K562 (cell line): ENCODE measurements around the gene SLC9A2. TPM values are rescaled to one million over a fixed set of nuclear protein-coding genes. Genes with fewer than 3 reads are reported as not detected.

Source experiments
- ARID4B ChIP-seq: sonication (generic); formaldehyde crosslinking; IDR thresholded peaks from 2 replicates; pipeline ENCODE4 v1.8.0; 2022; ENCODE audit warnings: mild to moderate bottlenecking, missing genetic modification reagents
- CREB1 ChIP-seq, 2 experiments: sonication (generic) in 1 of 2; formaldehyde crosslinking in 1 of 2; IDR thresholded peaks; 2 replicates each; pipeline versions ENCODE4 v1.6.1 to v1.8.0; 2012 to 2022; ENCODE audit warnings: inconsistent platforms in 1 of 2, mild to moderate bottlenecking in 1 of 2, missing genetic modification reagents in 1 of 2, moderate library complexity in 1 of 2
- DMBX1 ChIP-seq: fragments of 250-450 bp; sonication (Bioruptor Pico); IDR thresholded peaks from 2 replicates; pipeline ENCODE4 v1.8.0; 2022; ENCODE audit warnings: inconsistent platforms, mild to moderate bottlenecking, moderate library complexity, borderline replicate concordance
- ERF ChIP-seq: fragments of 450-650 bp; formaldehyde crosslinking; IDR thresholded peaks from 2 replicates; pipeline ENCODE4 v1.4.0; 2020; ENCODE audit warnings: mild to moderate bottlenecking, mixed read lengths
- ESRRB ChIP-seq: fragments of 250-450 bp; sonication (Bioruptor Pico); IDR thresholded peaks from 2 replicates; pipeline ENCODE4 v1.5.0; 2020; ENCODE audit warnings: mild to moderate bottlenecking, moderate library complexity, borderline replicate concordance
- GTF3C2 ChIP-seq: IDR thresholded peaks from 3 replicates; pipeline ENCODE4 v1.6.1; 2011; ENCODE audit warnings: borderline replicate concordance, mild to moderate bottlenecking, moderate library complexity; ENCODE audit not compliant: insufficient read length; ENCODE audit errors: extremely low read depth
- IRF2 ChIP-seq: sonication (generic); formaldehyde crosslinking; IDR thresholded peaks from 2 replicates; pipeline ENCODE4 v1.8.1; 2022; ENCODE audit warnings: mild to moderate bottlenecking, missing genetic modification reagents
- NR0B1 ChIP-seq: fragments of 450-650 bp; IDR thresholded peaks from one replicate; pipeline ENCODE4 v1.6.1; 2018; ENCODE audit warnings: mild to moderate bottlenecking, moderate library complexity; ENCODE audit not compliant: partially characterized antibody
- NR2C2 ChIP-seq, 2 experiments: fragments of 200-800 bp in 1 of 2; sonication (Bioruptor generic) in 1 of 2; sonication (generic) in 1 of 2; formaldehyde crosslinking in 1 of 2; IDR thresholded peaks; 2 replicates each; pipeline versions ENCODE4 v1.6.1 to v1.8.0; 2016 to 2022; ENCODE audit warnings: mild to moderate bottlenecking in 1 of 2, missing compliant biosample characterization in 1 of 2, missing genetic modification characterization in 1 of 2, missing genetic modification reagents in 1 of 2
- NR3C1 ChIP-seq: sonication (generic); formaldehyde crosslinking; IDR thresholded peaks from 2 replicates; pipeline ENCODE4 v1.8.1; 2022; ENCODE audit warnings: missing genetic modification reagents
- PML ChIP-seq: IDR thresholded peaks from 2 replicates; pipeline ENCODE4 v1.6.1; 2012; ENCODE audit warnings: low read length, inconsistent platforms
- ZNF133 ChIP-seq: fragments of 250-450 bp; sonication (Bioruptor Pico); IDR thresholded peaks from 2 replicates; pipeline ENCODE4 v1.4.0; 2020; ENCODE audit warnings: mild to moderate bottlenecking
- ZNF224 ChIP-seq: sonication (generic); formaldehyde crosslinking; IDR thresholded peaks from 2 replicates; pipeline ENCODE4 v1.8.0; 2022; ENCODE audit warnings: mild to moderate bottlenecking, missing genetic modification reagents
- ZNF449 ChIP-seq: fragments of 250-450 bp; sonication (Bioruptor Pico); IDR thresholded peaks from 2 replicates; pipeline ENCODE4 v1.8.0; 2022; ENCODE audit warnings: moderate library complexity, mild to moderate bottlenecking, inconsistent platforms
- ZSCAN32 ChIP-seq: fragments of 450-650 bp; formaldehyde crosslinking; IDR thresholded peaks from 2 replicates; pipeline ENCODE4 v1.4.0; 2020; ENCODE audit warnings: mild to moderate bottlenecking, moderate library complexity
- polyA plus RNA-seq, 8 experiments: library from polyadenylated mRNA; depleted of rRNA in 4 of 8; stranded (reverse) in 5 of 8; unstranded in 3 of 8; fragments of >200 nt; fragmentation: Nextera tagmentation in 2 of 8; fragmentation: Illumina TruSeq in 1 of 8; extraction: Ambion mirVana in 2 of 8; extraction: Trizol in 1 of 8; gene quantifications; 2 replicates each; pipeline versions ENCODE4 v1.2.1 to v1.2.3, GENCODE V29; 2011 to 2014; ENCODE audit warnings: inconsistent platforms in 1 of 8, missing spikeins in 1 of 8
- total RNA-seq, 7 experiments: library from RNA; depleted of rRNA in 6 of 7; stranded (reverse); fragments of >200 nt in 6 of 7; fragmentation: Illumina TruSeq in 2 of 7; extraction: Trizol in 2 of 7; gene quantifications; 2 replicates each; pipeline versions ENCODE4 v1.2.1 to v1.2.3, GENCODE V29; 2011 to 2021; ENCODE audit warnings: low replicate concordance in 1 of 7

Gene SLC9A2
- total and polyA plus RNA-seq, 9 of the 15 experiments (the other 6 are each of a cell fraction or from before 2014, with no cell fraction given): 0.45 to 3.3 (median 1.6) TPM

- TF ChIP-seq ARID4B (CRISPR knock-in tag) (0 out of 2 replicates have a peak, but pooled peaks have one; percentile 6), PML (0 out of 2 replicates have a peak, but pooled peaks have one; percentile 33), NR0B1 (no peak), GTF3C2 (peak; percentile 41), NR3C1 (CRISPR knock-in tag) (no peak), ESRRB (CRISPR knock-in tag) (no peak), NR2C2 (CRISPR knock-in tag; IDR thresholded peaks at IDR 0.05) (no peak), NR2C2 (tag; IDR thresholded peaks at IDR 0.05) (no peak), ZSCAN32 (no peak), ZNF224 (CRISPR knock-in tag) (0 out of 2 replicates have a peak, but pooled peaks have one; percentile 33), ERF (no peak), ZNF449 (CRISPR knock-in tag) (no peak), DMBX1 (CRISPR knock-in tag) (no peak), ZNF133 (CRISPR knock-in tag) (no peak), CREB1 (IDR thresholded peaks at IDR 0.05) (no peak), CREB1 (CRISPR knock-in tag; IDR thresholded peaks at IDR 0.05) (no peak), IRF2 (CRISPR knock-in tag) (no peak)
These were observed 117.4 kb downstream of the SLC9A2 start (continued) for GRCh38 chr2:102736410-102737409.
